Ishikawa (cell line): Measurements from ENCODE around the gene FSCN2.

Experiments used
- CEBPB ChIP-seq: IDR thresholded peaks from 2 replicates; pipeline ENCODE4 v1.6.1; 2012
- CREB1 ChIP-seq: IDR thresholded peaks from 2 replicates; pipeline ENCODE4 v1.6.1; 2012; ENCODE audit warnings: low read depth
- EP300 ChIP-seq: IDR thresholded peaks from 2 replicates; pipeline ENCODE4 v1.6.1; 2012; ENCODE audit warnings: borderline replicate concordance
- FOXM1 ChIP-seq: IDR thresholded peaks from 2 replicates; pipeline ENCODE4 v1.6.1; 2012; ENCODE audit warnings: low read depth, borderline replicate concordance
- NFIC ChIP-seq: IDR thresholded peaks from 2 replicates; pipeline ENCODE4 v1.6.1; 2012
- TCF12 ChIP-seq: IDR thresholded peaks from 2 replicates; pipeline ENCODE4 v1.6.1; 2012; ENCODE audit warnings: low read depth
- ZBTB7A ChIP-seq: IDR thresholded peaks from 2 replicates; pipeline ENCODE4 v1.6.1; 2012; ENCODE audit warnings: low read depth
- TF ChIP-seq, protein P1 (sequence below): IDR thresholded peaks from 2 replicates; pipeline ENCODE4 v1.6.1; 2012
- TF ChIP-seq, protein P2 (sequence below): IDR thresholded peaks from 2 replicates; pipeline ENCODE4 v1.6.1; 2012
- TF ChIP-seq, protein P3 (sequence below): IDR thresholded peaks from 2 replicates; pipeline ENCODE4 v1.6.1; 2012; ENCODE audit warnings: low read depth, mild to moderate bottlenecking

DNA sequence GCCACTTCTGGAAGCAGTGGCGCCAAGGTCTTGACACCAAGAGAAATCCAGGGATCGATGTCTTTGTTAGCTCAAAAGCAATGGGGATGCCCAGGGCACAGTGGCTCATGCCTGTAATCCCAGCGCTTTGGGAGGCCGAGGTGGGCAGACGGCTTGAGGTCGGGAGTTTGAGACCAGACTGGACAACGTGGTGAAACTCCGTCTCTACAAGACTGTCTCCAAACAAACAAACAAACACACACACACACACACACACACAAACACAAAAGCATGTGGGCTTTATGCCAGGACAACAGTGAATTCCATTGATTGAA, 46.4 kb downstream of the FSCN2 start:
- TF ChIP-seq ZBTB7A (no peak), TCF12 (no peak), CREB1 (no peak), EP300 (no peak), FOXM1 (no peak), NFIC (no peak), CEBPB (no peak)
- TF ChIP-seq, protein P1, sequence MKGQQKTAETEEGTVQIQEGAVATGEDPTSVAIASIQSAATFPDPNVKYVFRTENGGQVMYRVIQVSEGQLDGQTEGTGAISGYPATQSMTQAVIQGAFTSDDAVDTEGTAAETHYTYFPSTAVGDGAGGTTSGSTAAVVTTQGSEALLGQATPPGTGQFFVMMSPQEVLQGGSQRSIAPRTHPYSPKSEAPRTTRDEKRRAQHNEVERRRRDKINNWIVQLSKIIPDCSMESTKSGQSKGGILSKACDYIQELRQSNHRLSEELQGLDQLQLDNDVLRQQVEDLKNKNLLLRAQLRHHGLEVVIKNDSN: no peak
- TF ChIP-seq, protein P2, sequence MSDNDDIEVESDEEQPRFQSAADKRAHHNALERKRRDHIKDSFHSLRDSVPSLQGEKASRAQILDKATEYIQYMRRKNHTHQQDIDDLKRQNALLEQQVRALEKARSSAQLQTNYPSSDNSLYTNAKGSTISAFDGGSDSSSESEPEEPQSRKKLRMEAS: no peak
- TF ChIP-seq, protein P3, sequence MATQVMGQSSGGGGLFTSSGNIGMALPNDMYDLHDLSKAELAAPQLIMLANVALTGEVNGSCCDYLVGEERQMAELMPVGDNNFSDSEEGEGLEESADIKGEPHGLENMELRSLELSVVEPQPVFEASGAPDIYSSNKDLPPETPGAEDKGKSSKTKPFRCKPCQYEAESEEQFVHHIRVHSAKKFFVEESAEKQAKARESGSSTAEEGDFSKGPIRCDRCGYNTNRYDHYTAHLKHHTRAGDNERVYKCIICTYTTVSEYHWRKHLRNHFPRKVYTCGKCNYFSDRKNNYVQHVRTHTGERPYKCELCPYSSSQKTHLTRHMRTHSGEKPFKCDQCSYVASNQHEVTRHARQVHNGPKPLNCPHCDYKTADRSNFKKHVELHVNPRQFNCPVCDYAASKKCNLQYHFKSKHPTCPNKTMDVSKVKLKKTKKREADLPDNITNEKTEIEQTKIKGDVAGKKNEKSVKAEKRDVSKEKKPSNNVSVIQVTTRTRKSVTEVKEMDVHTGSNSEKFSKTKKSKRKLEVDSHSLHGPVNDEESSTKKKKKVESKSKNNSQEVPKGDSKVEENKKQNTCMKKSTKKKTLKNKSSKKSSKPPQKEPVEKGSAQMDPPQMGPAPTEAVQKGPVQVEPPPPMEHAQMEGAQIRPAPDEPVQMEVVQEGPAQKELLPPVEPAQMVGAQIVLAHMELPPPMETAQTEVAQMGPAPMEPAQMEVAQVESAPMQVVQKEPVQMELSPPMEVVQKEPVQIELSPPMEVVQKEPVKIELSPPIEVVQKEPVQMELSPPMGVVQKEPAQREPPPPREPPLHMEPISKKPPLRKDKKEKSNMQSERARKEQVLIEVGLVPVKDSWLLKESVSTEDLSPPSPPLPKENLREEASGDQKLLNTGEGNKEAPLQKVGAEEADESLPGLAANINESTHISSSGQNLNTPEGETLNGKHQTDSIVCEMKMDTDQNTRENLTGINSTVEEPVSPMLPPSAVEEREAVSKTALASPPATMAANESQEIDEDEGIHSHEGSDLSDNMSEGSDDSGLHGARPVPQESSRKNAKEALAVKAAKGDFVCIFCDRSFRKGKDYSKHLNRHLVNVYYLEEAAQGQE: no peak
